ENCODE results near the gene RAB3GAP1.

RAB3GAP1 gene

GRCh38 chr2:135142323-135142722, 90.2 kb downstream of the RAB3GAP1 start:
- no peak overlapping the region for H3K9ac ChIP-seq (ENCODE audit: low read depth, low read length)
- H3K9me3 ChIP-seq (ENCODE audit: insufficient read depth, low read length, severe bottlenecking): peaks cover 25% of the 10 kb centered on the region
- no peak overlapping the region for H3K4me2 ChIP-seq (ENCODE audit: insufficient read depth, low read length)
- no peaks in the 10 kb centered on the region for H3K27me3 ChIP-seq (ENCODE audit: insufficient read depth, low read length, poor library complexity)
- no peak overlapping the region for H3K4me3 ChIP-seq (ENCODE audit: low read depth in 1 of 2, low read length in 2 of 2)
- H3K4me1 ChIP-seq (ENCODE audit: insufficient read depth, low read length): no peaks in the 10 kb centered on the region
- no peaks in the 10 kb centered on the region for H3K79me2 ChIP-seq (ENCODE audit: insufficient read depth, low read length)
- no peaks in the 10 kb centered on the region for H4K20me1 ChIP-seq (ENCODE audit: insufficient read depth, low read length)
- peaks cover 58% of the 10 kb centered on the region for H3K36me3 ChIP-seq (ENCODE audit: insufficient read depth, low read length)
- no peak overlapping the region for H2AFZ ChIP-seq (ENCODE audit: low read depth, low read length)
- DNase-seq (no peak), ATAC-seq (ENCODE audit: insufficient read depth, low read depth) (no peak)
- H3K27ac ChIP-seq (ENCODE audit: low read length): no peak overlapping the region
- TF ChIP-seq CTCF (IDR thresholded peaks at IDR 0.05; ENCODE audit: borderline replicate concordance, extremely low read depth, low read length, poor library complexity, severe bottlenecking) (no peak), EZH2 (IDR thresholded peaks at IDR 0.05; ENCODE audit: borderline replicate concordance, low read depth, low read length, severe bottlenecking) (no peak)

GRCh38 chr2:135144343-135144742, 92.3 kb downstream of the RAB3GAP1 start:
- Histone ChIP-seq H3K36me3 (ENCODE audit: insufficient read depth, low read length) (peaks cover 42% of the 10 kb centered on the region), H3K9ac (ENCODE audit: low read depth, low read length) (no peak overlapping the region), H3K79me2 (ENCODE audit: insufficient read depth, low read length) (no peaks in the 10 kb centered on the region), H4K20me1 (ENCODE audit: insufficient read depth, low read length) (no peaks in the 10 kb centered on the region), H3K4me3 (ENCODE audit: low read depth in 1 of 2, low read length in 2 of 2) (no peak overlapping the region), H3K4me1 (ENCODE audit: insufficient read depth, low read length) (no peaks in the 10 kb centered on the region), H3K27me3 (ENCODE audit: insufficient read depth, low read length, poor library complexity) (no peaks in the 10 kb centered on the region), H3K27ac (ENCODE audit: low read length) (no peak overlapping the region), H3K4me2 (ENCODE audit: insufficient read depth, low read length) (no peak overlapping the region), H2AFZ (ENCODE audit: low read depth, low read length) (no peak overlapping the region), H3K9me3 (ENCODE audit: insufficient read depth, low read length, severe bottlenecking) (peaks cover 25% of the 10 kb centered on the region)
- ATAC-seq (ENCODE audit: insufficient read depth, low read depth) (no peak), DNase-seq (no peak)
- TF ChIP-seq CTCF (IDR thresholded peaks at IDR 0.05; ENCODE audit: borderline replicate concordance, extremely low read depth, low read length, poor library complexity, severe bottlenecking) (no peak), EZH2 (IDR thresholded peaks at IDR 0.05; ENCODE audit: borderline replicate concordance, low read depth, low read length, severe bottlenecking) (no peak)

- Histone ChIP-seq H3K4me3 (ENCODE audit: low read depth in 1 of 2, low read length in 2 of 2) (no peak overlapping the region), H3K27ac (ENCODE audit: low read length) (no peak overlapping the region), H3K36me3 (ENCODE audit: insufficient read depth, low read length) (peaks cover 48% of the 10 kb centered on the region), H4K20me1 (ENCODE audit: insufficient read depth, low read length) (no peaks in the 10 kb centered on the region), H3K4me1 (ENCODE audit: insufficient read depth, low read length) (no peaks in the 10 kb centered on the region), H3K9ac (ENCODE audit: low read depth, low read length) (no peak overlapping the region), H3K4me2 (ENCODE audit: insufficient read depth, low read length) (no peak overlapping the region), H3K27me3 (ENCODE audit: insufficient read depth, low read length, poor library complexity) (no peaks in the 10 kb centered on the region), H3K79me2 (ENCODE audit: insufficient read depth, low read length) (no peaks in the 10 kb centered on the region), H2AFZ (ENCODE audit: low read depth, low read length) (no peak overlapping the region), H3K9me3 (ENCODE audit: insufficient read depth, low read length, severe bottlenecking) (peaks cover 3% of the 10 kb centered on the region)
- TF ChIP-seq EZH2 (IDR thresholded peaks at IDR 0.05; ENCODE audit: borderline replicate concordance, low read depth, low read length, severe bottlenecking) (no peak), CTCF (IDR thresholded peaks at IDR 0.05; ENCODE audit: borderline replicate concordance, extremely low read depth, low read length, poor library complexity, severe bottlenecking) (no peak)
- no peak for DNase-seq
- ATAC-seq (ENCODE audit: insufficient read depth, low read depth): no peak
Measured at GRCh38 chr2:135149251-135149650, 97.2 kb downstream of the RAB3GAP1 start.

GRCh38 chr2:135150725-135151124, 98.6 kb downstream of the RAB3GAP1 start:
- H3K27me3 ChIP-seq (ENCODE audit: insufficient read depth, low read length, poor library complexity): no peaks in the 10 kb centered on the region
- H3K4me3 ChIP-seq (ENCODE audit: low read depth in 1 of 2, low read length in 2 of 2): no peak overlapping the region
- H3K4me1 ChIP-seq (ENCODE audit: insufficient read depth, low read length): no peaks in the 10 kb centered on the region
- no peaks in the 10 kb centered on the region for H4K20me1 ChIP-seq (ENCODE audit: insufficient read depth, low read length)
- H3K79me2 ChIP-seq (ENCODE audit: insufficient read depth, low read length): no peaks in the 10 kb centered on the region
- no peak overlapping the region for H3K9ac ChIP-seq (ENCODE audit: low read depth, low read length)
- no peak for ATAC-seq (ENCODE audit: insufficient read depth, low read depth)
- TF ChIP-seq CTCF (IDR thresholded peaks at IDR 0.05; ENCODE audit: borderline replicate concordance, extremely low read depth, low read length, poor library complexity, severe bottlenecking) (no peak), EZH2 (IDR thresholded peaks at IDR 0.05; ENCODE audit: borderline replicate concordance, low read depth, low read length, severe bottlenecking) (no peak)
- no peak overlapping the region for H3K4me2 ChIP-seq (ENCODE audit: insufficient read depth, low read length)
- no peak overlapping the region for H2AFZ ChIP-seq (ENCODE audit: low read depth, low read length)
- no peak overlapping the region for H3K27ac ChIP-seq (ENCODE audit: low read length)
- peaks cover 57% of the 10 kb centered on the region for H3K36me3 ChIP-seq (ENCODE audit: insufficient read depth, low read length)
- no peaks in the 10 kb centered on the region for H3K9me3 ChIP-seq (ENCODE audit: insufficient read depth, low read length, severe bottlenecking)
- DNase-seq: no peak

Measured in DND-41 (cell line).